Activated CD8-positive, alpha-beta memory T cell treated with anti-CD3 and anti-CD28 coated beads for 24 hours (primary cell): ENCODE results near the gene UBE2E2.

Source experiments
- DNase-seq: peaks from one replicate; pipeline ENCODE4 v3.0.0-alpha.2; 2020

UBE2E2 gene

GRCh38 chr3:23198801-23199200 is 4.3 kb upstream of the UBE2E2 start:
- DNase-seq, result no peak

GRCh38 chr3:23199649-23200048 is 3.5 kb upstream of the UBE2E2 start:
- no peak for DNase-seq

- DNase-seq, result no peak
Measured at GRCh38 chr3:23201154-23201838, 1.8 kb upstream of the UBE2E2 start.

GRCh38 chr3:23202203-23202920 is 765 bp upstream of the UBE2E2 start:
- DNase-seq, result peak; percentile 82

- peak; percentile 70 for DNase-seq
Measured at GRCh38 chr3:23203708-23204330, 692 bp downstream of the UBE2E2 start.

- DNase-seq, result no peak
Measured at GRCh38 chr3:23206366-23206765, 3.2 kb downstream of the UBE2E2 start.

GRCh38 chr3:23209103-23209502 is 6.0 kb downstream of the UBE2E2 start:
- no peak for DNase-seq

- no peak for DNase-seq
Measured at GRCh38 chr3:23209747-23210487, 6.8 kb downstream of the UBE2E2 start.

- no peak for DNase-seq
Measured at GRCh38 chr3:23213813-23214212, 10.7 kb downstream of the UBE2E2 start.

- DNase-seq, result no peak
Measured at GRCh38 chr3:23217872-23218554, 14.9 kb downstream of the UBE2E2 start.

GRCh38 chr3:23219117-23219516 is 16.0 kb downstream of the UBE2E2 start:
- no peak for DNase-seq

GRCh38 chr3:23219552-23219951 is 16.4 kb downstream of the UBE2E2 start:
- no peak for DNase-seq

GRCh38 chr3:23221136-23221535 is 18.0 kb downstream of the UBE2E2 start:
- no peak for DNase-seq

- no peak for DNase-seq
Measured at GRCh38 chr3:23232016-23232415, 28.9 kb downstream of the UBE2E2 start.

- DNase-seq, result no peak
Measured at GRCh38 chr3:23232854-23233253, 29.7 kb downstream of the UBE2E2 start.

- DNase-seq, result no peak
Measured at GRCh38 chr3:23235264-23235663, 32.1 kb downstream of the UBE2E2 start.

- DNase-seq, result no peak
Measured at GRCh38 chr3:23236890-23237289, 33.8 kb downstream of the UBE2E2 start.

- DNase-seq, result no peak
Measured at GRCh38 chr3:23238156-23238555, 35.0 kb downstream of the UBE2E2 start.

GRCh38 chr3:23238578-23238977 is 35.5 kb downstream of the UBE2E2 start:
- no peak for DNase-seq

- DNase-seq, result no peak
Measured at GRCh38 chr3:23239211-23240068, 36.3 kb downstream of the UBE2E2 start.

GRCh38 chr3:23240171-23240785 is 37.2 kb downstream of the UBE2E2 start:
- DNase-seq, result no peak
